H1 (cell line): ENCODE results near the gene RAB3GAP2. TPM values are rescaled to one million over a fixed set of nuclear protein-coding genes. Genes with fewer than 3 reads are reported as not detected.
"Not testable (repeated sequence)": the region's sequence is repeated elsewhere in the genome, so short reads cannot be mapped to it uniquely, and the experiment has no call there.

Experiments used
- CTCF ChIA-PET: fragments of 300-600 bp; sonication (Branson Sonifier 250); formaldehyde crosslinking; loops from one replicate; lab custom pipeline; 2021; ENCODE audit not compliant: partially characterized antibody; lab: Charles Lee
- POLR2A ChIA-PET: fragments of 300-600 bp; sonication (Branson Sonifier 250); formaldehyde crosslinking; loops from one replicate; lab custom pipeline; 2021; ENCODE audit warnings: inconsistent platforms; ENCODE audit not compliant: partially characterized antibody; lab: Charles Lee
- DNase-seq, 2 experiments: peaks; one replicate each; pipeline versions ENCODE4 v3.0.0 to v3.0.0-alpha.2; 2010 to 2022; ENCODE audit warnings: low spot score in 2 of 2, low read depth in 1 of 2, mixed read lengths in 1 of 2
- FAIRE-seq: peaks from 2 replicates; lab custom pipeline; 2011; peaks lifted over from hg19 to GRCh38; lab: Jason Lieb, UNC
- H2AFZ ChIP-seq: 2 replicates; pipeline ENCODE4 v1.8.1; 2012; ENCODE audit warnings: low read length, inconsistent platforms
- H2AK5ac ChIP-seq: 2 replicates; pipeline ENCODE4 v1.6.1; 2013; ENCODE audit warnings: low read depth, low read length
- H2BK120ac ChIP-seq: replicated peaks from 2 replicates; pipeline ENCODE3; 2013; ENCODE audit warnings: low read depth, low read length, inconsistent platforms
- H2BK12ac ChIP-seq: 2 replicates; pipeline ENCODE4 v1.6.1; 2013; ENCODE audit warnings: low read depth, low read length
- H2BK15ac ChIP-seq: 2 replicates; pipeline ENCODE4 v1.6.1; 2013; ENCODE audit warnings: low read length
- H2BK20ac ChIP-seq: 2 replicates; pipeline ENCODE4 v1.6.1; 2013; ENCODE audit warnings: low read length
- H2BK5ac ChIP-seq: 2 replicates; pipeline ENCODE4 v1.6.1; 2013; ENCODE audit warnings: low read depth, low read length
- H3K14ac ChIP-seq: 2 replicates; pipeline ENCODE4 v1.6.1; 2013; ENCODE audit warnings: inconsistent platforms; ENCODE audit not compliant: insufficient read length
- H3K18ac ChIP-seq: 2 replicates; pipeline ENCODE4 v1.6.1; 2013; ENCODE audit warnings: low read length; ENCODE audit errors: extremely low read depth
- H3K23ac ChIP-seq: 2 replicates; pipeline ENCODE4 v1.6.1; 2013; ENCODE audit warnings: inconsistent platforms; ENCODE audit not compliant: insufficient read length
- H3K23me2 ChIP-seq: 2 replicates; pipeline ENCODE4 v1.6.1; 2013; ENCODE audit warnings: low read depth, low read length
- H3K27ac ChIP-seq: 2 replicates; pipeline ENCODE4 v1.6.1; 2011; ENCODE audit warnings: low read depth, low read length, inconsistent platforms
- H3K27me3 ChIP-seq, 4 experiments: replicated peaks in 1 of 4; 1 replicate in 1 of 4; 2 replicates in 3 of 4; pipeline versions ENCODE4 v1.6.1 to v1.8.1; 2011 to 2013; ENCODE audit warnings: low read length in 3 of 4, mild to moderate bottlenecking in 3 of 4, inconsistent platforms in 2 of 4, mixed read lengths in 2 of 4, moderate library complexity in 1 of 4; ENCODE audit not compliant: control insufficient read depth in 3 of 4, insufficient read depth in 3 of 4; ENCODE audit errors: extremely low read depth in 1 of 4
- H3K36me3 ChIP-seq, 4 experiments: 2 replicates each; pipeline versions ENCODE4 v1.6.1 to v1.8.1; 2011 to 2013; ENCODE audit warnings: mild to moderate bottlenecking in 4 of 4, low read length in 3 of 4, moderate library complexity in 2 of 4, control low read depth in 1 of 4, inconsistent platforms in 1 of 4; ENCODE audit not compliant: insufficient read depth in 4 of 4, control insufficient read depth in 2 of 4
- H3K4ac ChIP-seq: replicated peaks from 2 replicates; pipeline ENCODE3; 2013; ENCODE audit warnings: low read length, low read depth, mixed read lengths, inconsistent platforms; ENCODE audit not compliant: insufficient read length
- H3K4me1 ChIP-seq, 4 experiments: replicated peaks in 1 of 4; 1 replicate in 1 of 4; 2 replicates in 3 of 4; pipeline versions ENCODE4 v1.6.1 to v1.8.1; 2011 to 2013; ENCODE audit warnings: low read length in 3 of 4, inconsistent platforms in 2 of 4, mixed read lengths in 1 of 4; ENCODE audit not compliant: insufficient read depth in 4 of 4, control insufficient read depth in 3 of 4
- H3K4me2 ChIP-seq, 2 experiments: 2 replicates each; pipeline versions ENCODE4 v1.6.1 to v1.8.1; 2011 to 2013; ENCODE audit warnings: low read depth in 2 of 2, low read length in 2 of 2, control low read depth in 1 of 2, inconsistent platforms in 1 of 2, mild to moderate bottlenecking in 1 of 2; ENCODE audit not compliant: insufficient read depth in 1 of 2
- H3K4me3 ChIP-seq, 4 experiments: fragments of 200-600, 300-600 bp in 1 of 4; sonication (generic), shearing (Covaris generic), sonication (Bioruptor Twin) in 1 of 4; 2 replicates each; pipeline versions ENCODE4 v1.5.1 to v1.8.1; 2011 to 2016; ENCODE audit warnings: low read length in 4 of 4, low read depth in 3 of 4, control low read depth in 2 of 4, inconsistent platforms in 2 of 4, mild to moderate bottlenecking in 2 of 4, mixed read lengths in 1 of 4, moderate library complexity in 1 of 4; ENCODE audit not compliant: insufficient read depth in 2 of 4; ENCODE audit errors: extremely low read depth in 1 of 4
- H3K56ac ChIP-seq: replicated peaks from 2 replicates; pipeline ENCODE3; 2013; ENCODE audit warnings: low read depth, mild to moderate bottlenecking, mixed read lengths, low read length, inconsistent platforms; ENCODE audit not compliant: insufficient read length
- H3K79me1 ChIP-seq: 2 replicates; pipeline ENCODE4 v1.6.1; 2013; ENCODE audit warnings: low read depth, low read length, control low read depth
- H3K79me2 ChIP-seq, 2 experiments: 2 replicates each; pipeline versions ENCODE4 v1.6.1 to v1.8.1; 2012 to 2013; ENCODE audit warnings: low read length in 2 of 2, mild to moderate bottlenecking in 2 of 2, inconsistent platforms in 1 of 2; ENCODE audit not compliant: insufficient read depth in 2 of 2, control insufficient read depth in 1 of 2
- H3K9ac ChIP-seq, 4 experiments: replicated peaks in 1 of 4; 1 replicate in 1 of 4; 2 replicates in 3 of 4; pipeline versions ENCODE4 v1.6.1 to v1.8.1; 2011 to 2013; ENCODE audit warnings: low read depth in 3 of 4, low read length in 3 of 4, control low read depth in 2 of 4, mild to moderate bottlenecking in 2 of 4, moderate library complexity in 2 of 4, inconsistent platforms in 1 of 4; ENCODE audit errors: extremely low read depth in 1 of 4
- H3K9me3 ChIP-seq, 2 experiments: 2 replicates each; pipeline versions ENCODE4 v1.6.1 to v1.8.1; 2012 to 2013; ENCODE audit warnings: mild to moderate bottlenecking in 2 of 2, moderate library complexity in 2 of 2, control low read depth in 1 of 2, inconsistent platforms in 1 of 2, low read depth in 1 of 2, low read length in 1 of 2, mixed read lengths in 1 of 2; ENCODE audit not compliant: insufficient read depth in 2 of 2
- H4K20me1 ChIP-seq, 2 experiments: replicated peaks in 1 of 2; 2 replicates each; pipeline versions ENCODE3 to v1.8.1; 2011 to 2013; ENCODE audit warnings: inconsistent platforms in 2 of 2, low read length in 2 of 2, mild to moderate bottlenecking in 1 of 2; ENCODE audit not compliant: insufficient read depth in 2 of 2, control insufficient read depth in 1 of 2
- H4K5ac ChIP-seq: 2 replicates; pipeline ENCODE4 v1.6.1; 2013; ENCODE audit warnings: low read length, low read depth, mixed read lengths, inconsistent platforms; ENCODE audit not compliant: insufficient read length
- H4K8ac ChIP-seq: 2 replicates; pipeline ENCODE4 v1.8.0; 2013; ENCODE audit warnings: mild to moderate bottlenecking, moderate library complexity, low read length, inconsistent platforms; ENCODE audit not compliant: insufficient read depth; ENCODE audit errors: extremely low read depth
- H4K91ac ChIP-seq: replicated peaks from 2 replicates; pipeline ENCODE3; 2013; ENCODE audit warnings: low read length, mixed read lengths, inconsistent platforms; ENCODE audit not compliant: insufficient read length
- WGBS, 2 experiments: shearing (Covaris generic) in 1 of 2; methylation state at CpG; one replicate each; pipeline versions ENCODE4 v1.1.6 to v1.1.7; 2013 to 2015; ENCODE audit warnings: low lambda C conversion rate in 2 of 2, mixed read lengths in 2 of 2, inconsistent platforms in 1 of 2, low coverage in 1 of 2, missing lambda C conversion rate in 1 of 2; ENCODE audit not compliant: insufficient replicate concordance in 2 of 2, insufficient coverage in 1 of 2, insufficient read length in 1 of 2; ENCODE audit errors: extremely low coverage in 1 of 2, missing lambda C conversion rate in 1 of 2; 5-methylcytosine and 5-hydroxymethylcytosine counted together
- polyA plus RNA-seq, 7 experiments: library from polyadenylated mRNA; depleted of rRNA in 3 of 7; stranded (reverse) in 5 of 7; unstranded in 2 of 7; fragments of >200 nt in 5 of 7; fragments of 200-250 nt in 2 of 7; gene quantifications; 1 replicate in 5 of 7; 2 replicates in 1 of 7; 4 replicates in 1 of 7; pipeline versions ENCODE4 v1.2.1 to v1.2.3, GENCODE V29; 2011 to 2013; ENCODE audit warnings: missing spikeins in 2 of 7, mixed read lengths in 2 of 7
- total RNA-seq: library from RNA; stranded (reverse); fragmentation: NEBNext Ultra II Directional; extraction: Animal tissue kit (Norgen Biotek cat#: 25700); gene quantifications from 2 replicates; pipeline ENCODE4 v1.2.1, GENCODE V29; 2021

RAB3GAP2 gene
- total and polyA plus RNA-seq, 2 of the 8 experiments (the other 6 are each of a cell fraction or from before 2014, with no cell fraction given) = 19.7 to 52.7 TPM

DNA sequence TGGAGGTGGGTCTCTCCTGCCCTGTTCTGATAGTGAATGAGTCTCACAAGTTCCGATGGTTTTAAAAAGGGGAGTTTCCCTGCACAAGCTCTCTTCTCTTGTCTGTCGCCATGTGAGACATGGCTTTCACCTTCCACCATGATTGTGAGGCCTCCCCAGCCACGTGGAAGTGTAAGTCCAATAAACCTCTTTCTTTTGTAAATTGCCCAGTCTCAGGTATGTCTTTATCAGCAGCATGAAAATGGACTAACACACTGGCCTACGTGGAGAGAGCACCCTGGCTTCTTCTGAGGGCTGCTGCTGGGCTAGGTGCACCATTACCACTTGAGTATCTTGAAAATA, 51.6 kb downstream of the RAB3GAP2 start:
- not testable (repeated sequence) for H3K14ac ChIP-seq, H3K27me3 ChIP-seq, H3K27ac ChIP-seq, H2BK20ac ChIP-seq, H2BK120ac ChIP-seq, H2AK5ac ChIP-seq, H2BK5ac ChIP-seq, H2BK15ac ChIP-seq, H4K91ac ChIP-seq, FAIRE-seq, DNase-seq, H3K9ac ChIP-seq, H3K9me3 ChIP-seq, H3K36me3 ChIP-seq, H3K4me2 ChIP-seq, H3K56ac ChIP-seq, H3K4me1 ChIP-seq, H3K79me1 ChIP-seq, H4K5ac ChIP-seq, H3K23ac ChIP-seq, H3K4ac ChIP-seq, H3K18ac ChIP-seq, H2AFZ ChIP-seq, H2BK12ac ChIP-seq, H4K20me1 ChIP-seq, H4K8ac ChIP-seq, H3K4me3 ChIP-seq, H3K23me2 ChIP-seq
- ChIA-PET CTCF (interaction anchor here (1.1 to 7.0 kb wide), 10 partner anchors 8 to 554 kb away, joined by 3 to 83 read pairs (median 4); partner anchors contain the start of gene RAB3GAP2), POLR2A (interaction anchor here (1.1 to 1.7 kb wide), 3 partner anchors 10 to 51 kb away, joined by 3 to 5 read pairs (median 4); partner anchors contain the start of gene RAB3GAP2)
- 94% methylated on average over 4 of the region's 4 CpGs; no CpG with 5 or more reads in 1 of the 2 experiments for WGBS, 2 experiments
- peaks cover 0 to 73% of the 10 kb centered on the region in 2 experiments; a peak in 2 of 4 replicates for H3K79me2 ChIP-seq
